Measurements from ENCODE around the gene TBC1D10B.
A peak's percentile ranks its signal among the peaks of the same experiment; 100 is the strongest.

GRCh38 chr16:30417529-30418349 lies 47.4 kb upstream of the TBC1D10B start:
- TF ChIP-seq TAF1 (IDR thresholded peaks at IDR 0.05; ENCODE audit: borderline replicate concordance, low read depth, low read length) (0 out of 2 replicates have a peak, but pooled peaks have one; percentile 29), POLR2A (IDR thresholded peaks at IDR 0.05; ENCODE audit: low read depth, low read length) (peak; percentile 64)

Data from GM12892 (cell line).